ENCODE measurements around the gene CMTM4. TPM values are rescaled to one million over a fixed set of nuclear protein-coding genes. Genes with fewer than 3 reads are reported as not detected.

CMTM4 gene
- total and polyA plus RNA-seq, 2 donors (not counting 1 experiment from before 2014, with no cell fraction given) = 0.06 to 0.59 TPM

DNA sequence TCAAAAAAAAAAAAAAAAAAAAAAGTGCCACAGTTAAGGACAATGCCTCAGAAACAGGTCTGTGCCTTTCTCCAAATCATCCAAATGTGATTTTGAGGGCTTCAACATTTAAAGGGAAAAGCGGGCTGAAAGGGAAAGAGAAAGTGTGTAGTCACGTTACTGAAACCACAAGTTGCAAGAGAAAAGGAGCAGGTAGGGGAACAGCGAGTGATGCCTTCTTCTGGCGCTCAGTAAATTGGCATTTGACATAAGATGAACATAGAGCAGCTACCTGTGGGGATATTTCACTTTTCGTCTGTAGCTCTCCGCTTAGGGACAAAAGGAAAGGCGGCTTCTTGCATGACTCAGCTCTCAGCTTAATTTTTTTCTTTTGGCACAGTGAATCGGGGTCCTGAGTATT lies 106.2 kb downstream of the CMTM4 start:
- Histone ChIP-seq H3K27me3 (replicated peaks in 1 of 4; ENCODE audit: control extremely low read depth in 1 of 4, control insufficient read depth in 3 of 4, insufficient read depth in 4 of 4, low read length in 3 of 4) (peaks cover 0 to 20% (median 4%) of the 10 kb centered on the region in 4 experiments), H3K79me2 (ENCODE audit: control insufficient read depth, insufficient read depth, low read length) (no peaks in the 10 kb centered on the region), H3K4me1 (ENCODE audit: control insufficient read depth in 2 of 2, insufficient read depth in 2 of 2, low read length in 2 of 2) (peaks cover 32 to 43% of the 10 kb centered on the region in 2 donors), H4K20me1 (ENCODE audit: control insufficient read depth, insufficient read depth, low read length, poor library complexity, severe bottlenecking) (no peaks in the 10 kb centered on the region), H3K4me2 (replicated peaks; ENCODE audit: low read depth, low read length, poor library complexity, severe bottlenecking) (peak overlapping the region; percentile 69), H2AFZ (ENCODE audit: insufficient read depth, low read depth, low read length, poor library complexity, severe bottlenecking) (no peak overlapping the region), H3K9ac (ENCODE audit: low read length) (peak overlapping the region; percentile 41), H3K9me3 (ENCODE audit: control extremely low read depth in 1 of 3, control insufficient read depth in 2 of 3, insufficient read depth in 1 of 3, low read length in 2 of 3) (peaks cover 0 to 11% (median 6%) of the 10 kb centered on the region in 3 donors), H3K4me3 (ENCODE audit: control extremely low read depth in 1 of 5, extremely low read depth in 1 of 5, insufficient read depth in 1 of 5, low read depth in 2 of 5, low read length in 4 of 5) (peak overlapping the region; percentile 1 to 43 (median 30)), H3K27ac (ENCODE audit: low read length in 2 of 2) (no peak overlapping the region), H3K36me3 (replicated peaks in 1 of 2; ENCODE audit: control extremely low read depth in 1 of 2, control insufficient read depth in 1 of 2, extremely low read depth in 1 of 2, insufficient read depth in 2 of 2, low read length in 1 of 2) (no peaks in the 10 kb centered on the region)
- Mint-ChIP-seq H3K27me3 (peaks cover 9% of the 10 kb centered on the region), H3K4me1 (peaks cover 36% of the 10 kb centered on the region), H3K4me3 (peak overlapping the region; percentile 73), H3K9me3 (ENCODE audit: insufficient read depth) (no peaks in the 10 kb centered on the region), H3K27ac (peak overlapping the region; percentile 2)
- ChIA-PET POLR2A (no interaction called here), CTCF (interaction anchor here (0.9 to 6.3 kb wide), 15 partner anchors 8 to 184 kb away, joined by 3 to 91 read pairs (median 10); partner anchors contain the start of genes CKLF and CMTM2)
- DNase-seq = peak; percentile 60
- TF ChIP-seq, protein P1, sequence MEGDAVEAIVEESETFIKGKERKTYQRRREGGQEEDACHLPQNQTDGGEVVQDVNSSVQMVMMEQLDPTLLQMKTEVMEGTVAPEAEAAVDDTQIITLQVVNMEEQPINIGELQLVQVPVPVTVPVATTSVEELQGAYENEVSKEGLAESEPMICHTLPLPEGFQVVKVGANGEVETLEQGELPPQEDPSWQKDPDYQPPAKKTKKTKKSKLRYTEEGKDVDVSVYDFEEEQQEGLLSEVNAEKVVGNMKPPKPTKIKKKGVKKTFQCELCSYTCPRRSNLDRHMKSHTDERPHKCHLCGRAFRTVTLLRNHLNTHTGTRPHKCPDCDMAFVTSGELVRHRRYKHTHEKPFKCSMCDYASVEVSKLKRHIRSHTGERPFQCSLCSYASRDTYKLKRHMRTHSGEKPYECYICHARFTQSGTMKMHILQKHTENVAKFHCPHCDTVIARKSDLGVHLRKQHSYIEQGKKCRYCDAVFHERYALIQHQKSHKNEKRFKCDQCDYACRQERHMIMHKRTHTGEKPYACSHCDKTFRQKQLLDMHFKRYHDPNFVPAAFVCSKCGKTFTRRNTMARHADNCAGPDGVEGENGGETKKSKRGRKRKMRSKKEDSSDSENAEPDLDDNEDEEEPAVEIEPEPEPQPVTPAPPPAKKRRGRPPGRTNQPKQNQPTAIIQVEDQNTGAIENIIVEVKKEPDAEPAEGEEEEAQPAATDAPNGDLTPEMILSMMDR (IDR thresholded peaks at IDR 0.05) = no peak
- TF ChIP-seq EZH2 (IDR thresholded peaks at IDR 0.05; ENCODE audit: borderline replicate concordance, insufficient read depth, low read depth, low read length, poor library complexity, severe bottlenecking) = no peak
- 4% methylated on average over 5 of the region's 8 CpGs for WGBS (ENCODE audit: insufficient coverage)
- no peak for ATAC-seq (ENCODE audit: low read depth)
- intact Hi-C loops (cut with micrococcal nuclease) = no loop called here

- Histone ChIP-seq H3K9ac (ENCODE audit: low read length) (no peak overlapping the region), H3K79me2 (ENCODE audit: control insufficient read depth, insufficient read depth, low read length) (no peaks in the 10 kb centered on the region), H2AFZ (ENCODE audit: insufficient read depth, low read depth, low read length, poor library complexity, severe bottlenecking) (no peak overlapping the region), H3K4me1 (ENCODE audit: control insufficient read depth in 2 of 2, insufficient read depth in 2 of 2, low read length in 2 of 2) (peaks cover 24 to 34% of the 10 kb centered on the region in 2 donors), H3K27ac (ENCODE audit: low read length in 2 of 2) (no peak overlapping the region), H4K20me1 (ENCODE audit: control insufficient read depth, insufficient read depth, low read length, poor library complexity, severe bottlenecking) (no peaks in the 10 kb centered on the region), H3K4me3 (ENCODE audit: control extremely low read depth in 1 of 5, extremely low read depth in 1 of 5, insufficient read depth in 1 of 5, low read depth in 2 of 5, low read length in 4 of 5) (no peak overlapping the region), H3K27me3 (replicated peaks in 1 of 4; ENCODE audit: control extremely low read depth in 1 of 4, control insufficient read depth in 3 of 4, insufficient read depth in 4 of 4, low read length in 3 of 4) (peaks cover 0 to 20% (median 6%) of the 10 kb centered on the region in 4 experiments), H3K9me3 (ENCODE audit: control extremely low read depth in 1 of 3, control insufficient read depth in 2 of 3, insufficient read depth in 1 of 3, low read length in 2 of 3) (peaks cover 0 to 11% (median 4%) of the 10 kb centered on the region in 3 donors), H3K36me3 (replicated peaks in 1 of 2; ENCODE audit: control extremely low read depth in 1 of 2, control insufficient read depth in 1 of 2, extremely low read depth in 1 of 2, insufficient read depth in 2 of 2, low read length in 1 of 2) (no peaks in the 10 kb centered on the region), H3K4me2 (replicated peaks; ENCODE audit: low read depth, low read length, poor library complexity, severe bottlenecking) (no peak overlapping the region)
- 89% methylated on average over 5 of the region's 8 CpGs for WGBS (ENCODE audit: insufficient coverage)
- ATAC-seq (ENCODE audit: low read depth) = peak; percentile 90
- DNase-seq = peak; percentile 79
- H3K27ac Mint-ChIP-seq = peak overlapping the region; percentile 59
- intact Hi-C loops (cut with micrococcal nuclease) = loop anchor here (1.0 to 2.0 kb wide), 6 partner anchors 16 to 183 kb away; partner anchors contain the start of genes CKLF and CMTM3
- H3K4me1 Mint-ChIP-seq = peaks cover 30% of the 10 kb centered on the region
- H3K4me3 Mint-ChIP-seq = peak overlapping the region; percentile 75
- ChIA-PET CTCF (interaction anchor here (0.6 to 6.3 kb wide), 26 partner anchors 9 to 279 kb away, joined by 3 to 91 read pairs (median 6); partner anchors contain the start of genes CKLF and CMTM2), POLR2A (interaction anchor here (0.7 kb wide), 1 partner anchor 108 kb away, joined by 7 read pairs; no protein-coding TSS in a partner anchor)
- H3K27me3 Mint-ChIP-seq = peaks cover 9% of the 10 kb centered on the region
- TF ChIP-seq, protein P1 (IDR thresholded peaks at IDR 0.05) = peak; percentile 83
- TF ChIP-seq EZH2 (IDR thresholded peaks at IDR 0.05; ENCODE audit: borderline replicate concordance, insufficient read depth, low read depth, low read length, poor library complexity, severe bottlenecking) = no peak
- no peaks in the 10 kb centered on the region for H3K9me3 Mint-ChIP-seq (ENCODE audit: insufficient read depth)
Measured at GRCh38 chr16:66588981-66589713, 107.4 kb downstream of the CMTM4 start.

Measured in B cell (primary cell).